Measurements from ENCODE around the gene RNGTT.

The RNGTT gene

GRCh38 chr6:88641178-88641903 is 322.1 kb downstream of the RNGTT start:
- DNase-seq: no peak

- no peak for DNase-seq
Measured at GRCh38 chr6:88637761-88638545, 325.5 kb downstream of the RNGTT start.

- DNase-seq: no peak
Measured at GRCh38 chr6:88636871-88637270, 326.5 kb downstream of the RNGTT start.

GRCh38 chr6:88633782-88634181 is 329.6 kb downstream of the RNGTT start:
- DNase-seq: no peak

- DNase-seq: no peak
Measured at GRCh38 chr6:88631830-88632229, 331.6 kb downstream of the RNGTT start.

GRCh38 chr6:88629838-88630494 is 333.5 kb downstream of the RNGTT start:
- DNase-seq: peak; percentile 42 to 47

GRCh38 chr6:88626460-88626859 is 337.0 kb downstream of the RNGTT start:
- no peak for DNase-seq

- no peak for DNase-seq
Measured at GRCh38 chr6:88623531-88623930, 339.9 kb downstream of the RNGTT start.

- no peak for DNase-seq
Measured at GRCh38 chr6:88619951-88620350, 343.5 kb downstream of the RNGTT start.

GRCh38 chr6:88616380-88616779 is 347.0 kb downstream of the RNGTT start:
- no peak for DNase-seq

- no peak for DNase-seq
Measured at GRCh38 chr6:88614316-88614877, 349.0 kb downstream of the RNGTT start.

GRCh38 chr6:88612631-88613030 is 350.8 kb downstream of the RNGTT start:
- no peak for DNase-seq

GRCh38 chr6:88611721-88612120 is 351.7 kb downstream of the RNGTT start:
- DNase-seq: no peak

- no peak for DNase-seq
Measured at GRCh38 chr6:88609983-88610382, 353.4 kb downstream of the RNGTT start.

GRCh38 chr6:88605271-88605670 is 358.1 kb downstream of the RNGTT start:
- peak; percentile 47 to 61 for DNase-seq

- DNase-seq: no peak
Measured at GRCh38 chr6:88599571-88599970, 363.8 kb downstream of the RNGTT start.

GRCh38 chr6:88596801-88597200 is 366.6 kb downstream of the RNGTT start:
- no peak for DNase-seq

GRCh38 chr6:88588938-88589337 is 374.5 kb downstream of the RNGTT start:
- no peak for DNase-seq

GRCh38 chr6:88587150-88587520 is 376.3 kb downstream of the RNGTT start:
- no peak for DNase-seq

GRCh38 chr6:88586371-88587149 is 376.9 kb downstream of the RNGTT start:
- DNase-seq: peak in 1 of 2 experiments; percentile 15

- no peak for DNase-seq
Measured at GRCh38 chr6:88585276-88585692, 378.1 kb downstream of the RNGTT start.

- DNase-seq: no peak
Measured at GRCh38 chr6:88584581-88585275, 378.7 kb downstream of the RNGTT start.

Measured in Kasumi-1 (cell line).